IPS-18c (cell line): Measurements from ENCODE around the gene GPATCH1.
"Not testable (repeated sequence)": the region's sequence is repeated elsewhere in the genome, so short reads cannot be mapped to it uniquely, and the experiment has no call there.

ENCODE experiments used
- H3K4me3 ChIP-seq: 2 replicates; pipeline ENCODE4 v1.7.0; 2013; ENCODE audit warnings: low read depth, mild to moderate bottlenecking, low read length, moderate library complexity; ENCODE audit not compliant: insufficient read depth
- H3K9me3 ChIP-seq: one replicate; pipeline ENCODE4 v1.6.1; 2013; ENCODE audit warnings: mild to moderate bottlenecking, low read length, moderate library complexity; ENCODE audit not compliant: control insufficient read depth, insufficient read depth

The GPATCH1 gene

DNA sequence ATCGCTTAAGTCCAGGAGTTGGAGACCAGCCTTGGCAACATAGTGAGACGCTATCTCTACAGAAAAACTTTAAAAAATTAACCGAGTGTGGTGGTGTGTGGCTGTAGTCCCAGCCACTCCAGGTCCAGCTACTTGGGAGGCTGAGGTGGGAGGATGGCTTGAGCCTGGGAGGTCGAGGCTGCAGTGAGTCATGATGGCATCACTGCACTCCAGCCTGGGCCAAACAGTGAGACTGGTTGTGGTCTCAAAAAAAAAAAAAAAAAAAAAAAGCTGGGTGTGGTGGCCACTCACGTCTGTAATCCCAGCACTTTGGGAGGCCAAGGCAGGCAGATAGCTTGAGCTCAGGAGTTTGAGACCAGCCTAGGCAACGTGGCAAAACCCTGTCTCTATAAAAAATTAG lies 85.1 kb downstream of the GPATCH1 start:
- not testable (repeated sequence) for H3K4me3 ChIP-seq, H3K9me3 ChIP-seq

DNA sequence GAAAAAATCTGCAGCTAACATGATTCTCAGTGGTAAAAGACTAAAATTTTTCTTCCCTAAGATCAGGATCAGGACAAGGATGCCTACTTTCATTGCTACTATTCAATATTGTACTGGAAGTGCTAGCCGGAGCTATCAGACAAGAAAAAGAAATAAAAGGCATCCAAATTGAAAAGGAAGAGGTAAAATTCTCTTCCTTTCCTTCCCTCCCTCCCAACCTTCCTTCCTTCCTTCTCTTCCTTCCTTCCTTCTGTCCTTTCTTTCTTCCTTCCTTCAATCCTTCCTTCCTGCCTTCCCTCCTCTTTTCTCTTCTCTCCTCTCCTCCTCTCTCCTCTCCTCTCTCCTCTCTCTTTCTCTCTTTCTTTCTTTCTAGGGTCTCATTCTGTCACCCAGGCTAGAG lies 86.5 kb downstream of the GPATCH1 start:
- H3K4me3 ChIP-seq = no peak overlapping the region
- H3K9me3 ChIP-seq = peaks cover 2% of the 10 kb centered on the region

DNA sequence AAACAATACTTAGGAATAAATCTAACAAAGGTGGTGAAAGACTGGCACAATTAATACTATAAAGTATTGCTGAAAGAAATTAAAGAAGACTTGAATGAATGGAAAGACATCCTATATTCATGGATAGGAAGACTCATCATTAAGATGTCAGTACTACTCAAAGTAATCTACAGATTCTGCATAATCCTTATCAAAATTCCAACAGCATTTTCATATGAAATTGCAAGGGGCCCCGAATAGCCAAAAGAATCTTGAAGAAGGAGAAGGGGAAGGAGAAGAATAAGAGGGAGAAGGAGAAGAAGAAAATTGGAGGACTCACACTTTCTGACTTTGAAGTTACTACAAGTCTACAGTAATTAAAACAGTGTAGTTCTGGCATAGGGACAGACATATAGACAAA lies 87.5 kb downstream of the GPATCH1 start:
- Histone ChIP-seq H3K9me3 (peaks cover under 1% of the 10 kb centered on the region), H3K4me3 (no peak overlapping the region)

DNA sequence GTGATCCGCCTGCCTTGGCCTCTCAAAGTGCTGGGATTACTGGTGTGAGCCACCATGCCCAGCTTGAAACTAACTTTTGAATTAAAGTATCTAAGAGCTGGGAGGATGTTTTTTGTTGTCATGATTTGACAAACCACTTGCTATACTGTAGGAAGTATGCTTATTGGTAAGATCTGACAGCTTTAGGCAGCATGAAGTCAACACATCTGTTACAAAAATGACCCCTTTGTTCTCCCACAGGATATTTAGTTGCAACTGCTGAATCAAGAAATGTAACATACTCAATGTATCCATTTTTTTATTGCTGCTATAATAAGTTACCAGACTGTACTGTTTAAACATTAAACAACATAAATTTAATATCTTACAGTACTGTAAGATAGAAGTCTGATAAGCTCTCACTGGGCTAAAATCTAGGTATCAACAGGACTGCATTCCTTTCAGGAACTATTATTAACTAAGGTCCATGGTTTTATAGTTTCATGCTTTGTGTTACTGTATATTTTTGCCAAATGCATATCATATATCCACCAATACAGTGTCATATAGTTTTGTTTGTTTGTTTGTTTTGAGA lies 90.3 kb downstream of the GPATCH1 start:
- Histone ChIP-seq H3K4me3 (no peak overlapping the region), H3K9me3 (no peaks in the 10 kb centered on the region)

DNA sequence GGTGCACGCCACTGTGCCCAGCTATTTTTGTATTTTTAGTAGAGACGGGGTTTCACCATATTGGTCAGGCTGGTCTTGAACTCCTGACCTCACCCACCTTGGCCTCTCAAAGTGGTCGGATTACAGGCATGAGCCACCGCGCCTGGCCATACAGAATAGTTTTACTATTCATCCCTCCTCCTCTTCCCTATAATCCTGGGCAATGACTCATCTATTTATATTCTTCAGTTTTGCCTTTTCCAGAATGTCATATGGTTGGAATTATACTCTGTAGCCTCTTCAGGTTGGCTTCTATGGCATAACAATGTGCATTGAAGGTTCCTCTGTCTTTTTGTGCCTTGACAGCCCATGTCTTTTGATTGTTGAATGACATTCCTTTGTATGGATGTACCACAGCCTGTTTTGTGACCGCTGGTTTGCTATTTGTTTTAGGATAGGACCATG lies 91.0 kb downstream of the GPATCH1 start:
- Histone ChIP-seq H3K4me3 (no peak overlapping the region), H3K9me3 (no peaks in the 10 kb centered on the region)

DNA sequence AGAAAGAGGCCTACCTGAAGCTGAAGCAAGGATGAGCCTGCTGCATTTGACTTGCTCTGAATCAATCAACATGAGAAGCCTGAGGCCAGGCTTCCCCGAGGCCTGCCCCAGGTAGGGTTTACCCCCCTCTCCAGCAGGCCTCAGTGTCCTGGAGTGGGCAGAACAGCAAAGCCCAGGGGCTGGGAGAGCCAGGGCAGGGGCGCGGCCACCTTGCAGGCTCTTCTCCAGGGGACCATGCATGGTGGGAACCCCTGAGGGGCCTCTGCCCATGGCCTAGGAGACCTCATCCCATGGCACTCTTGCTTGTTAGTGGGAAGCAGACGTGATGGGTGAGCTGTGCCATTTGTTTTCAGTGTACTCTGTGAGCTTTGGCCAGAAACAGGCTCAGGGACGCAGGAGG lies 93.2 kb downstream of the GPATCH1 start:
- peaks cover 2% of the 10 kb centered on the region for H3K9me3 ChIP-seq
- H3K4me3 ChIP-seq = no peak overlapping the region

DNA sequence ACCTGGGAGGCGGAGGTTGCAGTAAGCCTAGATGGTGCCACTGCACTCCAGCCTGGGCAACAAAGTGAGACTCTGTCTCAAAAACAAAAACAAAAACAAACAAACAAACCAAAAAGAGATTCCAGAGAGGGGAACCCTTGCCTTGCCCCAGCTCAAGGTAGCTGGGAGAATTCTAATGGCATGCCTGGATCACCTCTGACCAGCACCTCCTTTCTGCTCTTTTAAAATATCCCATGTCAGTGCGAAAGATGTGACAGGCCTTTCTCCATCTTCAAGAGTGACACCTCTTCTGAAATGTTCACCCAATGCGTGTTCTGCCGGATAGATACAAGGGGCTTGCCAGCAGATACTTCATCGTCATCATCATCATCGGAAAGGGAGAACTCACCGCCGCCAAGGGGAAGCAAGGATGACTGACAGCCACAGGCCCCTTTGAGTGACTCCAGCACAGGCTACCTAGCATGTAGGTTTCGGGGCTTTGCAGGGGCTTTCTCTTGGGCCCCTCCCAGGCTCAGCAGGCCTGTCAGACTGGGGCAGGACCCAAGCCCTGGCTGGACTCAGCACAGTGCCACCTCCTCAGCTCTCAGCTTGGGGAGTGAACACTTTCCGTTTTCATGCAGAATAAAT lies 94.3 kb downstream of the GPATCH1 start:
- H3K9me3 ChIP-seq = peaks cover 2% of the 10 kb centered on the region
- H3K4me3 ChIP-seq = no peak overlapping the region

DNA sequence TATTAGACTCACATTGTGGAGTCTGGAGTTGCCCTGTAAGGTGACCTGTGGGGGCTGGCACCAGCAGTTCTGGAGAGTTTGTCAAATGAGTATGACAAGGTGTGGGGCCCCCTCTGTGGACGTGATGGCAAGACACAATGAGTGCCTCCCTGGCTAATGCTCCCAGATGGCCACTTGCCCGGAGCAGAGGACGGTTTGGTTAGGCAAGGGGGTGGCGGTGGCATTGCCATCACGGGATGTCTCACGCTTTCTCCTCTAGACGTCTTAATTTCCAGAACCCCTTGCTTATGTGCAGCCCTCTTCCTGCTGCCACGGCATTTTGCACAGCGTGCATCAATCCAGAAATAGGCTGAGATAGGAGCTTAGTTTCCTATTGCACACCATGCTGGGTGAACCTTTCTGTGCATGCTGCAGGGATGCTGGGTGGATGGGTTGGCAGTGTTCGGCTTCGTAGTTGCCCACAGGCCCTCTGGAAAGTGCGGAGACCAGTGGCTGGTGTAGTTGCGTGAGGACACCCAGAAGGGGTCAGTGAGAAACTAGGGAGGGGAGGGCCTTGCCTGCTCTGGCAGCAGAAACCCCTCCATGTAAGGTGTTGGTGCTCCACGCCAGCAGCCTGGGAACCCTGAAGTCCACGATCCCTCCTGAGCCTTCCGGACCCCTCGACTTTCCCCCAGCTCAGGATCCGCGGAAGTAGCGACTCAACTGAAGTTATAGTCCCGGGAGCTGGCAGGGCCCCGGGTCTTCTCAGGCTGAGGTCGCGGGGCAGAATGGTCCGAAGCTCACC lies 95.1 kb downstream of the GPATCH1 start:
- Histone ChIP-seq H3K9me3 (peaks cover 2% of the 10 kb centered on the region), H3K4me3 (peak overlapping the region; percentile 93)

DNA sequence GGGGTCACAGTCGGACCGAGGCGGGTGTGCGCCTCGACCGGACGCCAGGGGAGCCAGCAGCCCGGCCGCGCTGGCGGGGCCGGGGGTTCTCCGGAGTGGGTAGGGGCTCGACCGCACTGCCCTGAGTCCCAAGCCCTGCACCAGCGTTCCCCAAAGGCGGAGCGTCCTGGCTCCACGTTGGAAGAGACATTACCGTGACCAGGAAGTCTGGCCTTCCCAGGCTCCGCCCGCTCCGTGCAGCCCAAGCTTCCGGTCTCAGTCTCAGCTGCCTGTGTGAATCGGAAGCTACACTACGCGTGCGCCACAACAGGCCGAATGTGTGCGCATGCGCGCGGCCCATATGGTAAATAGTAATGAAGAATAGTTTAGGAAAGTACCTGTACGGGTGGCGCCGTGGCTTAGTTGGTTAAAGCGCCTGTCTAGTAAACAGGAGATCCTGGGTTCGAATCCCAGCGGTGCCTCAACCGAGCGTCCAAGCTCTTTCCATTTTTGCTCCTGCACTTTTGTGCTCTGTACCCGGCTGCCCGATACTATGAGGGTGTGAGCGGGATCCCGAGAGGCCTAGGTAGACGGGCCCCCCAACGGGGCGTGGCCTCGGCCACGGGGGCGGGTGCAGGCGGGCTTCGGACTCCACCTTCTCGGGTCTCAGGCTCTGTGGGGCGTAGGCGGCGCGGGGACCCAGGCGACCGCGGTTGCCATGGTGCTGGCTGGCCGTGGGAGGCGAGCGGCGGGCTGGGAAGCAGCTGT lies 95.9 kb downstream of the GPATCH1 start:
- Histone ChIP-seq H3K9me3 (peaks cover 2% of the 10 kb centered on the region), H3K4me3 (peak overlapping the region; percentile 93)

DNA sequence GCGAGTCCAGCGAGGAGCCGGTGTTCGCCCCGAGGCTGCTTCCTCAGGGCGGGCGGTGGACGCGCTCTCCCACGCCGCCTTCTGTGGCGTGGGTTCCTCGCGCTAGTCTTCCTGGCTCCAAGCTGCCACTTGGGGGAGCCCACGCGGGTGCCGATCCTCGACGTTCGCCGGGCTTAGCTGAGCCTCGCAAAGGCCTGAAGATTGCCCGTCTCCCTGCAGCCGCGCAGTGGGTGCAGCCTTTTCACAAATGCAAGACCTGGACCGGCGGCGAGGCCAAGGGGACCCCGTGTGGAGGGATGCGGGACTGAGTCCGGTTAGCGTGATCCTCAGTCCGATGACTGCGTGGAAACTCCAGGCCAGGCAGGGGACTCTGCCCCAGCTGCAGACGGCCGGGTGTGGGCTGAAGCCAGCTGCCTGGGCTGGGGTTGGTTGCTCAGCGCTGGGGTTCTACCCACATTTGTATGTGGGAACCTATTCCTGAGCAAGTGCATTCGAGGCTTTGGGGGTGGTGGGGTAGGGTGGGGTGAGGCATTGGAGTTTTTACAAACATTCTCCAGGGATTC lies 96.5 kb downstream of the GPATCH1 start:
- Histone ChIP-seq H3K4me3 (peak overlapping the region; percentile 87), H3K9me3 (peaks cover 2% of the 10 kb centered on the region)
